Coronary artery (tissue), 2 donors: Measurements from ENCODE around the gene NFKBIE.

Experiments used
- DNase-seq: peaks from one replicate; pipeline ENCODE4 v3.0.0-alpha.2; 2017; ENCODE audit warnings: low spot score
- H3K27ac ChIP-seq, 2 donors: fragments of 200-600 bp; sonication (generic); one replicate each; pipeline ENCODE4 v1.5.1; 2016 to 2019
- H3K4me3 ChIP-seq: fragments of 200-600 bp; sonication (generic); 2 replicates; pipeline ENCODE4 v1.5.1; 2016; ENCODE audit warnings: mild to moderate bottlenecking, moderate library complexity
- CTCF ChIP-seq: fragments of 200-600 bp; sonication (generic); IDR thresholded peaks from one replicate; pipeline ENCODE4 v1.5.1; 2019; ENCODE audit warnings: antibody characterized with exemption

Gene NFKBIE

DNA sequence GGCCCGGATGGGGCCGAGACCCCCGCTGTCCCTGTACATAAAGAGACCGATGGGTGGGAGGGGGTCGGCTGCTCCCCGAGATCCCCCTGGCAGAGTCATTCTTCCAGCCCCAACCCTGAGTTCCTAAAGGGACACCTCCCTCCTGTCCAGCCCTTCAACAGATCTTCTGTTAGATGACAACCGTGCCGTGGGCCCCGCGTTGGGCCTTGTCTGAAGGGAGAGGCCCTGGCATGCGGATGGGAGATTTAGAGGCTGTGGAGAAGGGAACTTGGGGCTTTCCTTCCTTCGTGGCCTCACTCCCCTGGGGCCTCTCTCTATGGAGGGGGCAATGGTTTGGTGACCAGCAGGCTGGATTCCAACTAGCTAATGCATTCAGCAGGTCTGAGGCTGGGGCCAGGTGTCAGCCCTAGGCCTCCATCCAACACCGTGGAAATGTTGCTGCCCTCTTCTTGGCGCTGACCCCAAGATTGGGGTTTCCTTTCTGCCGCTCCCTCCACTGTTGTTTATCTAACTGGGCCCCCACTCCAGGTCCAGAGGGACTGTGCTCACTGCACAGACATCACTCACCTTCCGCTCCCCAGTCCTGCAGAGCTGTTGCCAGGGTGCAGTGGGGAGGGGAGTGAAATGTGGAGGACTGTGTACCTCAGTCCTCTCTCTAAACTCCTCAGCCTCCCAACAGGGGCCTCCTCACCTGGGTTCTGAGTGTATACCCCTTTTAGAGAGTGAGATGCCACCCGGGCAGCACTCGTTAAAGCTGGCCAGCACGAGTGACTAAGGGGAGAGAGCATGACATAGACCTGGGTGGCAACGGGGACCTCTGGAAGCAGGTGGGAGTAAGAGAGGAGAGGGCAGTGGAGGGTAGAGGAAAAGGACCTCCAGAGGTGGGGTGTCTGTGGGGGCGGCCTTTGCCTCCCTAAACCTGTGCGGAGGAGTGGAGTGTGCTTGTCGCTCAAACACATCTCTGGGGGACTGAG lies 11.6 kb upstream of the NFKBIE start:
- no peak for TF ChIP-seq CTCF
- no peak for DNase-seq
- H3K27ac ChIP-seq, result no peak overlapping the region
- H3K4me3 ChIP-seq, result no peak overlapping the region

DNA sequence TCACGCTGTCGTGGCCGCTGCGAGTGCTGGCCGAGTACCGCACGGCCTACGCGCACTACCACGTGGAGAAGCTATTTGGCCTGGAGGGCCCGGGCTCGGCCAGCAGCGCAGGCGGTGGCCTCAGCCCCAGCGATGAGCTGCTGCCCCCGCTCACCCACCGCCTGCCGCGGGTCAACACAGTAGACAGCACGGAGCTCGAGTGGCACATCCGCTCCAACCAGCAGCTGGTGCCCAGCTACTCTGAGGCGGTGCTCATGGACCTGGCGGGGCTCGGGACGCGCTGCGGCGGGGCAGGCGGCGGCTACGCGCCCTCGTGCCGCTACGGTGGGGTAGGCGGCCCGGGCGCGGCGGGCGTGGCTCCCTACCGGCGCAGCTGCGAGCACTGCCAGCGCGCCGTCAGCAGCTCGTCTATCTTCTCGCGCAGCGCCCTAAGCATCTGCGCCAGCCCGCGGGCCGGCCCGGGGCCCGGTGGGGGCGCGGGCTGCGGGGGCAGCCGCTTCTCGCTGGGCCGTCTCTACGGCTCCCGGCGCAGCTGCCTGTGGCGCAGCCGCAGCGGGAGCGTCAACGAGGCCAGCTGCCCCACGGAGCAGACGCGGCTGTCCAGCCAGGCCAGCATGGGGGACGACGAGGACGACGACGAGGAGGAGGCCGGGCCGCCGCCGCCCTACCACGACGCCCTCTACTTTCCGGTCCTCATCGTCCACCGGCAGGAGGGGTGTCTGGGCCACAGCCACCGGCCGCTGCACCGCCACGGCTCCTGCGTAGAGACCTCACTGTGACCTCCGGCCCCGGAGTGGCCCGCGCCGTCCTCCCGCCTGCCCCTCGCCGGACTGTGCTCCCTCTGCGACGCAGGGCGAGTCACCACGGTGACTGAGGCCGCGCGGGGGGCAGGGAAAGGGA lies 10.6 kb upstream of the NFKBIE start:
- no peak for TF ChIP-seq CTCF
- peak overlapping the region; percentile 71 for H3K4me3 ChIP-seq
- no peak for DNase-seq
- H3K27ac ChIP-seq, result no peak overlapping the region

- no peak for TF ChIP-seq CTCF
- peak overlapping the region; percentile 71 for H3K4me3 ChIP-seq
- H3K27ac ChIP-seq, result no peak overlapping the region
- DNase-seq, result no peak
These were observed 10.0 kb upstream of the NFKBIE start for GRCh38 chr6:44275271-44275748.

GRCh38 chr6:44273617-44274016 lies 8.3 kb upstream of the NFKBIE start:
- no peak for DNase-seq
- no peak overlapping the region for H3K4me3 ChIP-seq
- H3K27ac ChIP-seq, result no peak overlapping the region
- TF ChIP-seq CTCF, result no peak

GRCh38 chr6:44272999-44273566 lies 7.7 kb upstream of the NFKBIE start:
- no peak for TF ChIP-seq CTCF
- DNase-seq, result no peak
- Histone ChIP-seq H3K4me3 (no peak overlapping the region), H3K27ac (no peak overlapping the region)

DNA sequence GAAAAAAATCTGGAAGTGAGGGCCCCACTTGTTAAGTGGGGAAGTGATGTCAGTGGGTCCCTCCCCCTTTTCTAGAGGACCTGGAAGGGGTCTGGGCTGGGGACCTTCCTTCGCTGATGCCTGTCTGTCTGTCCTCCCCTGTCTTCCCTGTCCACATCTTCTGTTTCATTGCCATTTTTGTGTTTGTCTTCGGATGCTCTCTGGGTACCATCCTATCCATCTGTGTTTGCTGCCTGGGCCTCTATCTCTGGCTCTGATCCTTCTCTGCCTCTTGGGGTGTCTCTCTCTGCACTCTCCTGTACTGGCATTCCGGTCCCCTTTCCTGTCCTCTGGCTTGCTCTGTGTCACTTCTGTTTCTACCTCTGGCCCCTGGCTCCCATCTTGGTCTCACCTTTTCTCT lies 7.2 kb upstream of the NFKBIE start:
- H3K27ac ChIP-seq, result no peak overlapping the region
- no peak for TF ChIP-seq CTCF
- DNase-seq, result no peak
- H3K4me3 ChIP-seq, result no peak overlapping the region
